ENCODE results near the gene SENP1.

- TF ChIP-seq ZNF274 (IDR thresholded peaks at IDR 0.05; ENCODE audit: low read depth, low read length) (no peak), SUZ12 (IDR thresholded peaks at IDR 0.05; ENCODE audit: extremely low read depth, insufficient read depth, insufficient read length) (no peak), YY1 (IDR thresholded peaks at IDR 0.05; ENCODE audit: insufficient read depth, insufficient read length) (no peak)
Observed at GRCh38 chr12:48026060-48026827, 79.6 kb downstream of the SENP1 start.

Measured in NT2/D1 (cell line).